Colon (tissue), 2 donors: ENCODE measurements around the gene KDM5B.
"Not testable (repeated sequence)": the region's sequence is repeated elsewhere in the genome, so short reads cannot be mapped to it uniquely, and the experiment has no call there.

Experiments
- FAIRE-seq: peaks from 2 replicates; lab custom pipeline; 2012; peaks lifted over from hg19 to GRCh38; lab: Jason Lieb, UNC
- donor health status: control.
- donor health status: control.

KDM5B gene

GRCh38 chr1:202807926-202808757 is at the start of gene KDM5B:
Gene KDM5B (minus strand): TSS chr1:202808421. CDS start chr1:202808305, 116 bp downstream.
- no peak for FAIRE-seq

GRCh38 chr1:202857136-202857610 is 49.0 kb upstream of the KDM5B start:
- no peak for FAIRE-seq

- no peak for FAIRE-seq
Observed at GRCh38 chr1:202856014-202856413, 47.8 kb upstream of the KDM5B start.

- no peak for FAIRE-seq
Observed at GRCh38 chr1:202854787-202855186, 46.6 kb upstream of the KDM5B start.

- no peak for FAIRE-seq
Observed at GRCh38 chr1:202852163-202852904, 44.1 kb upstream of the KDM5B start.

GRCh38 chr1:202850593-202851362 is 42.6 kb upstream of the KDM5B start:
- no peak for FAIRE-seq

GRCh38 chr1:202848191-202848542 is 39.9 kb upstream of the KDM5B start:
- FAIRE-seq: no peak

- no peak for FAIRE-seq
Observed at GRCh38 chr1:202844935-202845334, 36.7 kb upstream of the KDM5B start.

GRCh38 chr1:202844259-202844658 is 36.0 kb upstream of the KDM5B start:
- FAIRE-seq: no peak

- no peak for FAIRE-seq
Observed at GRCh38 chr1:202843081-202843480, 34.9 kb upstream of the KDM5B start.

- FAIRE-seq: no peak
Observed at GRCh38 chr1:202837746-202838262, 29.6 kb upstream of the KDM5B start.

- FAIRE-seq: no peak
Observed at GRCh38 chr1:202836623-202837403, 28.6 kb upstream of the KDM5B start.

GRCh38 chr1:202835548-202836072 is 27.4 kb upstream of the KDM5B start:
- FAIRE-seq: no peak

- FAIRE-seq: no peak
Observed at GRCh38 chr1:202834771-202835547, 26.7 kb upstream of the KDM5B start.

GRCh38 chr1:202831906-202832305 is 23.7 kb upstream of the KDM5B start:
- FAIRE-seq: no peak

- not testable (repeated sequence) for FAIRE-seq
Observed at GRCh38 chr1:202829223-202829622, 21.0 kb upstream of the KDM5B start.

- no peak for FAIRE-seq
Observed at GRCh38 chr1:202825748-202826147, 17.5 kb upstream of the KDM5B start.

- no peak for FAIRE-seq
Observed at GRCh38 chr1:202821467-202821866, 13.2 kb upstream of the KDM5B start.

GRCh38 chr1:202818819-202819218 is 10.6 kb upstream of the KDM5B start:
- FAIRE-seq: no peak

- FAIRE-seq: no peak
Observed at GRCh38 chr1:202815120-202815519, 6.9 kb upstream of the KDM5B start.
